Lung (tissue), 12 donors: ENCODE data around the gene ARL14EP. TPM values are rescaled to one million over a fixed set of nuclear protein-coding genes. Genes with fewer than 3 reads are reported as not detected.
A peak's percentile ranks its signal among the peaks of the same experiment; 100 is the strongest.

ENCODE experiments used
- ATAC-seq: fragments of 200-7000 bp; cut with Tn5 transposase; one replicate; pipeline ENCODE4 v1.9.1; 2020; ENCODE audit warnings: moderate number of reproducible peaks; ENCODE audit not compliant: insufficient read depth, low FRiP score
- DNase-seq, 3 donors: peaks; one replicate each; pipeline ENCODE4 v3.0.0-alpha.2; 2013 to 2017
- H3K27ac ChIP-seq, 2 donors: one replicate each; pipeline ENCODE4 v1.5.1; 2013; ENCODE audit warnings: mild to moderate bottlenecking in 2 of 2, moderate library complexity in 2 of 2, control low read depth in 1 of 2, inconsistent platforms in 1 of 2, low read depth in 1 of 2, low read length in 1 of 2
- H3K27me3 ChIP-seq, 3 donors: one replicate each; pipeline ENCODE4 v1.5.1; 2013; ENCODE audit warnings: low read length in 2 of 3; ENCODE audit not compliant: control insufficient read depth in 3 of 3, insufficient read depth in 3 of 3
- H3K36me3 ChIP-seq, 4 donors: one replicate each; pipeline ENCODE4 v1.5.1; 2013; ENCODE audit warnings: low read length in 4 of 4, mild to moderate bottlenecking in 1 of 4, moderate library complexity in 1 of 4; ENCODE audit not compliant: control insufficient read depth in 4 of 4, insufficient read depth in 4 of 4
- H3K4me1 ChIP-seq, 5 donors: one replicate each; pipeline ENCODE4 v1.5.1; 2013; ENCODE audit warnings: low read length in 5 of 5, mild to moderate bottlenecking in 2 of 5, moderate library complexity in 1 of 5; ENCODE audit not compliant: control insufficient read depth in 5 of 5, insufficient read depth in 5 of 5
- H3K4me3 ChIP-seq: one replicate; pipeline ENCODE4 v1.5.1; 2013; ENCODE audit warnings: mild to moderate bottlenecking, control low read depth, moderate library complexity
- H3K9ac ChIP-seq, 2 donors: one replicate each; pipeline ENCODE4 v1.5.1; 2013; ENCODE audit warnings: low read length in 2 of 2, control low read depth in 1 of 2; ENCODE audit not compliant: insufficient read depth in 1 of 2
- H3K9me3 ChIP-seq, 4 donors: one replicate each; pipeline ENCODE4 v1.5.1; 2013; ENCODE audit warnings: low read length in 3 of 4, mild to moderate bottlenecking in 1 of 4, moderate library complexity in 1 of 4; ENCODE audit not compliant: control insufficient read depth in 4 of 4, insufficient read depth in 3 of 4
- WGBS, 2 donors: extraction: QIAGEN DNeasy Blood & Tissue Kit; methylation state at CpG; one replicate each; pipeline ENCODE4 v1.1.7; 2013; 5-methylcytosine and 5-hydroxymethylcytosine counted together
- polyA plus RNA-seq, 2 donors: library from polyadenylated mRNA; stranded (reverse); fragments of 200-250 nt; gene quantifications; one replicate each; pipeline ENCODE4 v1.2.1, GENCODE V29; 2013
- total RNA-seq, 2 donors: library from RNA; depleted of rRNA in 1 of 2; stranded (reverse); fragments of >200 nt in 1 of 2; gene quantifications; one replicate each; pipeline ENCODE4 v1.2.1, GENCODE V29; 2014 to 2021
- TF ChIP-seq, protein P1 (sequence below): IDR thresholded peaks from 2 replicates; pipeline ENCODE4 v1.5.1; 2012; ENCODE audit warnings: mild to moderate bottlenecking; ENCODE audit errors: control extremely low read depth, extremely low read depth
- donor health status: control.
- donor health status: control.
- donor health status: Bipolar disorder and iron deficiency.
- donor health status: healthy.
- donor health status: DM: yes; HTN: yes; CAD: no.

Gene ARL14EP
- total and polyA plus RNA-seq, 4 donors: 8.3 to 29.4 (median 13.0) TPM

DNA sequence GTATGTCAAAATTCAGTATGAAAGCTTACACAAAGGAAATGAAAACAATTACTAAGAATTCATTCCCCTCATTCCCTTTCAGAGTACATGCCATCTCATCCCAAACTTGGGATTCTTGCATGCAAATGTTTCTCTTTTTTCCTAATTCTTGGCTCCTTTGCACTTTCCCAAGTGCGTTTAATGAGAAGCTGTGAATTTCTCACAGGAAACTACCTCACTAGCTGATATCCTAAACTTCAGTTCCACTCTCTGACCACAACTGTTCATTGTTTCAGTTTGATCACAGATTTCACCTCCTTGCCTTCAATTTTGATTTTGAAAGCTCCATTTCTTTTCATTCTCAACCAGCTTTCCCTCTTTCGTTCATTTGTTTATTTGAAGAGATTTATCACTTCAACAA is 5.9 kb upstream of the ARL14EP start:
- no peaks in the 10 kb centered on the region for H3K9me3 ChIP-seq
- DNase-seq: no peak
- 20 to 28% methylated on average over 2 of the region's 2 CpGs for WGBS, 2 donors
- H3K27me3 ChIP-seq: no peaks in the 10 kb centered on the region
- H3K36me3 ChIP-seq: no peaks in the 10 kb centered on the region
- no peak overlapping the region for H3K27ac ChIP-seq
- no peak overlapping the region for H3K4me3 ChIP-seq
- no peak for ATAC-seq
- peaks cover 0 to under 1% (median 0%) of the 10 kb centered on the region in 5 donors for H3K4me1 ChIP-seq
- TF ChIP-seq, protein P1, sequence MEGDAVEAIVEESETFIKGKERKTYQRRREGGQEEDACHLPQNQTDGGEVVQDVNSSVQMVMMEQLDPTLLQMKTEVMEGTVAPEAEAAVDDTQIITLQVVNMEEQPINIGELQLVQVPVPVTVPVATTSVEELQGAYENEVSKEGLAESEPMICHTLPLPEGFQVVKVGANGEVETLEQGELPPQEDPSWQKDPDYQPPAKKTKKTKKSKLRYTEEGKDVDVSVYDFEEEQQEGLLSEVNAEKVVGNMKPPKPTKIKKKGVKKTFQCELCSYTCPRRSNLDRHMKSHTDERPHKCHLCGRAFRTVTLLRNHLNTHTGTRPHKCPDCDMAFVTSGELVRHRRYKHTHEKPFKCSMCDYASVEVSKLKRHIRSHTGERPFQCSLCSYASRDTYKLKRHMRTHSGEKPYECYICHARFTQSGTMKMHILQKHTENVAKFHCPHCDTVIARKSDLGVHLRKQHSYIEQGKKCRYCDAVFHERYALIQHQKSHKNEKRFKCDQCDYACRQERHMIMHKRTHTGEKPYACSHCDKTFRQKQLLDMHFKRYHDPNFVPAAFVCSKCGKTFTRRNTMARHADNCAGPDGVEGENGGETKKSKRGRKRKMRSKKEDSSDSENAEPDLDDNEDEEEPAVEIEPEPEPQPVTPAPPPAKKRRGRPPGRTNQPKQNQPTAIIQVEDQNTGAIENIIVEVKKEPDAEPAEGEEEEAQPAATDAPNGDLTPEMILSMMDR: no peak
- no peak overlapping the region for H3K9ac ChIP-seq

DNA sequence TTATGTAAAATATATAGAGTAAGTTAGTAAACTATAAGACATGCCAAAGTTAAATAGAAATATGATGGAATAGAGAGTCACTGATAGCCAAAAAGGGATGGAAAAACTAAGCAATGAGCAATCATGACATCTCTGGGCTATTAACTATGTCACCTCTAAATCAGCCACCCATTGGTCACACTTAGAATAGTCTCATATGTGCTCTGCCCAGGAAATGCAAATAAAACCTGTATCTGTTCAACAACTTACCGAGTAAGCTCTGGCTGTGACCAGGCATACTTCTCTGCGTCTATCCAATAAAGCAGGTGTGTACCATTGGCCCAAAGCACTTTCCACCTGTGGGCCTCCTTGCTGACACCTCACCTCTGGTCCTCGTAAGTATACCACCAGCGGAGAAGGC is 1.6 kb upstream of the ARL14EP start:
- Histone ChIP-seq H3K27me3 (no peaks in the 10 kb centered on the region), H3K4me1 (peaks cover 0 to 24% (median 9%) of the 10 kb centered on the region in 5 donors), H3K9me3 (no peaks in the 10 kb centered on the region), H3K9ac (no peak overlapping the region), H3K4me3 (no peak overlapping the region), H3K27ac (no peak overlapping the region), H3K36me3 (no peaks in the 10 kb centered on the region)
- DNase-seq (no peak), ATAC-seq (no peak)
- WGBS, 2 donors: 93 to 96% methylated on average over 4 of the region's 4 CpGs
- TF ChIP-seq, protein P1: no peak

DNA sequence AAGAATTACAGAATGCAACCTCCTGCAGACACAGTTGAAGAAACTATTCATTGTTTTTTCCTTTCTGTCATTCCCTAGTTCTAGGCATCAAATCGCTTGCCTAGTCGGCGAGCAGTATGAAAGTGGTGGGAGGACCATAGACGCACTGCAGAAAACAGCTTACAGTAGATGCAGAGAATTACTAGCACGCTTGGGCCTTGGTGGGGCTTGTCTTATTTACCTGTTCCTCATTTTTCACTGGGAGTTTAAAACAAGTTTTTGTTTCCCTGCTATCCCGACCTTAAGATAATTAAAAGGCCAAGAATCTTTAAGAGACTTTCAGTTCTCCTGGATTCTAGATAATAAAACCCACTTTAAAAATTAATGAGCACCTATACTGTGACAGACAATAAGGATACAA is 713 bp upstream of the ARL14EP start:
- Histone ChIP-seq H3K9ac (no peak overlapping the region), H3K4me1 (peaks cover 0 to 24% (median 12%) of the 10 kb centered on the region in 5 donors), H3K27ac (no peak overlapping the region), H3K36me3 (no peaks in the 10 kb centered on the region), H3K9me3 (no peaks in the 10 kb centered on the region), H3K4me3 (no peak overlapping the region), H3K27me3 (no peaks in the 10 kb centered on the region)
- no peak for ATAC-seq
- TF ChIP-seq, protein P1: no peak
- DNase-seq: no peak
- 71 to 81% methylated on average over 6 of the region's 6 CpGs for WGBS, 2 donors

DNA sequence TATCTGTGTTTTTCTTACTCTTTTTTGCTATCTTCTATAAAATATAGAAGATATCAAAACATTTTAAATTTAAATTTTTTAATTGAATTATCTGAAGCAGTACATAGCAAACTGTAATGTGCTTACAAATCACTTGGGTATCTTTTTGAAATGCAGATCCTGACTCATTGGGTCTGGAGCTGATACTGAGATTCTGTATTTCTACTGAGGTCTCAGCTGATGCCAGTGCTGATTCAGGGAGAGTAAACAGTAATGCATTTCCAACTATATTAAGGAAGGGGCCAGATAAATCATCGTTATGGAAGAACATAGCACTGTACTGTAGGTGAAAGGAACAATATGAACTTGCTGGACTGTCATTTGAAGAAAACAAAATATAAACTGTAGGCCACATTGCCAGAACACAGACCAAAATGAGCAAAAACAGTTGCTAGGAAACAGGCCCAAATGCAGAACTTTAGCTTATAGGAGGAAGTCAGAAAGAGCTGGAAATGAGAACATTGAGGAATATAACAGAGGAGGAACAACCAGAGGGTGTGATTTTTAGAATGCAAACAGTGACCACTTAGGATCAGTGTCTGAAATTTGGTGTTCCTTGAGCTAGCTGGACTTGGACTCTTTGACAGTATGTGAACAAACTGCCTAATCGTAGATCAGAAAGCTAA is 3.3 kb downstream of the ARL14EP start:
- no peaks in the 10 kb centered on the region for H3K27me3 ChIP-seq
- DNase-seq: no peak
- no peaks in the 10 kb centered on the region for H3K9me3 ChIP-seq
- H3K36me3 ChIP-seq: no peaks in the 10 kb centered on the region
- H3K27ac ChIP-seq: peak overlapping the region in 1 of 2 donors; percentile 2
- no peak overlapping the region for H3K4me3 ChIP-seq
- peaks cover 0 to 24% (median 12%) of the 10 kb centered on the region in 5 donors for H3K4me1 ChIP-seq
- 63 to 74% methylated on average over 2 of the region's 2 CpGs for WGBS, 2 donors
- no peak for ATAC-seq
- H3K9ac ChIP-seq: no peak overlapping the region
- TF ChIP-seq, protein P1: no peak
